ENCODE results near the gene KIRREL1.

The KIRREL1 gene

DNA sequence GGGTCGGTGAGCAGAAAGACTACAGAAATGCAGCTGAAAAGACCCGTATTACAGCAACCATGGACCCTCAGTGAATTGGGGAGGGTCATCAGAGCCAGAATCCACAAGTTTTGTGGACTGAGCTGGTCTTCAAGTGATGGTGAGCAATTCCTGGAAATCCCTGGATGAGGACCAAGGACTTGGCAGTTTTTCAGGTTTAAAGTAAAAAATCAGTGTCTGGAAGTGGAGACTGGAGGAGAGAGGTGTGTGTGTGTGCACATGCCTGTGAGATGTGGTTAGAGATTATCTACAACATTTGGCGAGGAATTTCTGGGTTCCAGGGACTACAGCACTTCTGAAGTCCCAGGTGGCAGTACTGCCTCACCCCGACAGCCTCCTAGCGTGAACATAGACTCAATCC is 56.4 kb downstream of the KIRREL1 start:
- no peaks in the 10 kb centered on the region for H4K20me1 ChIP-seq (ENCODE audit: insufficient read depth, low read length)

GRCh38 chr1:158053276-158053675 is 59.8 kb downstream of the KIRREL1 start:
- no peaks in the 10 kb centered on the region for H3K9me3 ChIP-seq (ENCODE audit: low read length)
- no peak overlapping the region for H3K9ac ChIP-seq (ENCODE audit: low read length)
- no peak overlapping the region for H2AFZ ChIP-seq (ENCODE audit: low read length)
- no peaks in the 10 kb centered on the region for H3F3A ChIP-seq (ENCODE audit: insufficient read depth, low read length)
- no peaks in the 10 kb centered on the region; the same call in 1 of the 2 replicates for H3K27me3 ChIP-seq (ENCODE audit: insufficient read depth, low read length)
- H3K4me1 ChIP-seq (ENCODE audit: insufficient read depth, low read length, severe bottlenecking): no peaks in the 10 kb centered on the region
- H3K36me3 ChIP-seq (ENCODE audit: insufficient read depth, low read length): no peaks in the 10 kb centered on the region
- TF ChIP-seq, protein P1, sequence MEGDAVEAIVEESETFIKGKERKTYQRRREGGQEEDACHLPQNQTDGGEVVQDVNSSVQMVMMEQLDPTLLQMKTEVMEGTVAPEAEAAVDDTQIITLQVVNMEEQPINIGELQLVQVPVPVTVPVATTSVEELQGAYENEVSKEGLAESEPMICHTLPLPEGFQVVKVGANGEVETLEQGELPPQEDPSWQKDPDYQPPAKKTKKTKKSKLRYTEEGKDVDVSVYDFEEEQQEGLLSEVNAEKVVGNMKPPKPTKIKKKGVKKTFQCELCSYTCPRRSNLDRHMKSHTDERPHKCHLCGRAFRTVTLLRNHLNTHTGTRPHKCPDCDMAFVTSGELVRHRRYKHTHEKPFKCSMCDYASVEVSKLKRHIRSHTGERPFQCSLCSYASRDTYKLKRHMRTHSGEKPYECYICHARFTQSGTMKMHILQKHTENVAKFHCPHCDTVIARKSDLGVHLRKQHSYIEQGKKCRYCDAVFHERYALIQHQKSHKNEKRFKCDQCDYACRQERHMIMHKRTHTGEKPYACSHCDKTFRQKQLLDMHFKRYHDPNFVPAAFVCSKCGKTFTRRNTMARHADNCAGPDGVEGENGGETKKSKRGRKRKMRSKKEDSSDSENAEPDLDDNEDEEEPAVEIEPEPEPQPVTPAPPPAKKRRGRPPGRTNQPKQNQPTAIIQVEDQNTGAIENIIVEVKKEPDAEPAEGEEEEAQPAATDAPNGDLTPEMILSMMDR (IDR thresholded peaks at IDR 0.05; ENCODE audit: low read length): no peak
- TF ChIP-seq EZH2 (IDR thresholded peaks at IDR 0.05; ENCODE audit: borderline replicate concordance, low read length): no peak
- no peaks in the 10 kb centered on the region for H4K20me1 ChIP-seq (ENCODE audit: insufficient read depth, low read length)
- no peaks in the 10 kb centered on the region for H3K79me2 ChIP-seq (ENCODE audit: insufficient read depth, low read length)
- H3K4me3 ChIP-seq (ENCODE audit: low read depth, low read length, poor library complexity, severe bottlenecking): no peak overlapping the region
- H3K4me2 ChIP-seq (ENCODE audit: low read length): no peak overlapping the region
- H3K27ac ChIP-seq (ENCODE audit: low read depth, low read length, poor library complexity, severe bottlenecking): no peak overlapping the region
- H3K9me2 ChIP-seq (ENCODE audit: low read depth, low read length): no peaks in the 10 kb centered on the region

More for the DNA sequence above, 56.4 kb downstream of the KIRREL1 start:
- Histone ChIP-seq H3F3A (ENCODE audit: insufficient read depth, low read length) (no peaks in the 10 kb centered on the region), H3K9me3 (ENCODE audit: low read length) (no peaks in the 10 kb centered on the region), H3K27ac (ENCODE audit: low read depth, low read length, poor library complexity, severe bottlenecking) (no peak overlapping the region), H3K9me2 (ENCODE audit: low read depth, low read length) (no peaks in the 10 kb centered on the region), H3K4me2 (ENCODE audit: low read length) (no peak overlapping the region), H3K27me3 (ENCODE audit: insufficient read depth, low read length) (0 out of 2 replicates have a peak, but pooled peaks cover 3% of the 10 kb centered on the region), H2AFZ (ENCODE audit: low read length) (no peak overlapping the region), H3K79me2 (ENCODE audit: insufficient read depth, low read length) (no peaks in the 10 kb centered on the region), H3K4me3 (ENCODE audit: low read depth, low read length, poor library complexity, severe bottlenecking) (no peak overlapping the region), H3K36me3 (ENCODE audit: insufficient read depth, low read length) (no peaks in the 10 kb centered on the region), H3K9ac (ENCODE audit: low read length) (no peak overlapping the region), H3K4me1 (ENCODE audit: insufficient read depth, low read length, severe bottlenecking) (no peaks in the 10 kb centered on the region)
- TF ChIP-seq, protein P1 (IDR thresholded peaks at IDR 0.05; ENCODE audit: low read length): no peak
- no peak for TF ChIP-seq EZH2 (IDR thresholded peaks at IDR 0.05; ENCODE audit: borderline replicate concordance, low read length)

- H3K9me2 ChIP-seq (ENCODE audit: low read depth, low read length): no peaks in the 10 kb centered on the region
- H3K4me1 ChIP-seq (ENCODE audit: insufficient read depth, low read length, severe bottlenecking): no peaks in the 10 kb centered on the region
These were observed 61.3 kb downstream of the KIRREL1 start for GRCh38 chr1:158054721-158055120.

More at GRCh38 chr1:158054721-158055120, 61.3 kb downstream of the KIRREL1 start:
- Histone ChIP-seq H3K9me3 (ENCODE audit: low read length) (no peaks in the 10 kb centered on the region), H4K20me1 (ENCODE audit: insufficient read depth, low read length) (no peaks in the 10 kb centered on the region), H3K27ac (ENCODE audit: low read depth, low read length, poor library complexity, severe bottlenecking) (no peak overlapping the region), H3K4me2 (ENCODE audit: low read length) (no peak overlapping the region), H3K79me2 (ENCODE audit: insufficient read depth, low read length) (no peaks in the 10 kb centered on the region), H3K36me3 (ENCODE audit: insufficient read depth, low read length) (no peaks in the 10 kb centered on the region), H3K9ac (ENCODE audit: low read length) (no peak overlapping the region), H3F3A (ENCODE audit: insufficient read depth, low read length) (no peaks in the 10 kb centered on the region), H3K4me3 (ENCODE audit: low read depth, low read length, poor library complexity, severe bottlenecking) (no peak overlapping the region), H2AFZ (ENCODE audit: low read length) (no peak overlapping the region), H3K27me3 (ENCODE audit: insufficient read depth, low read length) (no peaks in the 10 kb centered on the region; the same call in 1 of the 2 replicates)
- no peak for TF ChIP-seq EZH2 (IDR thresholded peaks at IDR 0.05; ENCODE audit: borderline replicate concordance, low read length)
- TF ChIP-seq, protein P1 (IDR thresholded peaks at IDR 0.05; ENCODE audit: low read length): no peak
